NCI-H146 treated with DMSO at 0.1 percent for 48 hours (cell line): ENCODE measurements around the gene CTNS.

Source experiments
- DNase-seq: peaks from one replicate; lab custom pipeline; 2025; ENCODE audit not compliant: unreplicated experiment; lab: John Stamatoyannopoulos, UW

CTNS gene

DNA sequence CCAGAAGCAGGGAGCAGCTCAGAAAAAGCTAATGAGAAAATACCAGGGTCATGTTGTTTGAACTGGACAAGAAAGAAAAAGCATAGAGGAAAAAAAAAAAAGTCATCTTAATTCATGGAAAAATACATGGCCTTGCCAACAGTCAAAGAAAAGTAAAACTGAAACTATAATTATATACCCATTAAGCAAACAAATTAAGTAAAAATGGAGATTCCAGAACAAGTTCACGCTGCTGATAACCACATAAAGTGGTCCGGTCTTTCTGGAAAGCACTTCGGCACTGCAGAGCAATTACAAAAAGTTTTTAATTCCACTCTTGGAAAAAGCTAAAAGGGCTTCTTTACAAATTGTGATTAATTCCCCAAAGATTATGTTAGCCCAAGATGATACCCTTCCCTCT is 71.8 kb downstream of the CTNS start:
- no peak for DNase-seq

DNA sequence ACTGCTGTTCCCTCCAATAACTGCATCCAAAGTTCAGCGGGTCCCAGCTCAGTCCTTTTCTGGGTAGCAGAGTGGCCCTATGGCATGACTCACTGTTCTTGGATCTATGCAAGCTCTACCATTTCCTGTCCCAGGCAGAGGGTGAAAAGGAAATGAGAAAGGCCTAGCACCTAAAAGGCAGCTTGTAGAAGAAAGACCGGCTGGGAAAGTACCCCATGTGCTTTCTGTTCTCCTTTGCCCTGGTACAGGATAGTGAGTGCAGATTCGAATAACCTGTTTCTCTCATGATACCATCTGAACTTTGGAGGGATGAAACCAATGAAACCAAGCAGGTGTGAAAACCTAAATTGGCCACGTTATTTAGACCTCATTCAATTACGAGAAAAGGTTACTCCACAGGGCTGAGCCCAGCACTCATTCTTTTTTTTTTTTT is 74.4 kb downstream of the CTNS start:
- no peak for DNase-seq
